Suprapubic skin (tissue), 4 donors: ENCODE data around the gene ACTN3. TPM values are rescaled to one million over a fixed set of nuclear protein-coding genes. Genes with fewer than 3 reads are reported as not detected.
A peak's percentile ranks its signal among the peaks of the same experiment; 100 is the strongest.
"Not testable (repeated sequence)": the region's sequence is repeated elsewhere in the genome, so short reads cannot be mapped to it uniquely, and the experiment has no call there.

Experiments
- DNase-seq, 2 donors: peaks; one replicate each; pipeline ENCODE4 v3.0.0-alpha.2; 2019; ENCODE audit warnings: low spot score in 2 of 2
- H3K27ac ChIP-seq: fragments of 200-600 bp; sonication (generic); one replicate; pipeline ENCODE4 v1.5.1; 2019
- H3K27me3 ChIP-seq: fragments of 200-600 bp; sonication (generic); one replicate; pipeline ENCODE4 v1.5.1; 2019
- H3K36me3 ChIP-seq: fragments of 200-600 bp; sonication (generic); one replicate; pipeline ENCODE4 v1.5.1; 2019
- H3K4me1 ChIP-seq: fragments of 200-600 bp; sonication (generic); one replicate; pipeline ENCODE4 v1.5.1; 2019
- H3K4me3 ChIP-seq: fragments of 200-600 bp; sonication (generic); one replicate; pipeline ENCODE4 v1.5.1; 2019; ENCODE audit warnings: mild to moderate bottlenecking
- H3K9me3 ChIP-seq: fragments of 200-600 bp; sonication (generic); one replicate; pipeline ENCODE4 v1.5.1; 2019
- EP300 ChIP-seq: sonication (generic); formaldehyde crosslinking; IDR thresholded peaks from one replicate; pipeline ENCODE4 v1.6.1; 2017; ENCODE audit warnings: antibody characterized with exemption
- POLR2A ChIP-seq, 2 donors: fragments of 450-650 bp; IDR thresholded peaks; one replicate each; pipeline ENCODE4 v1.6.1; 2017; ENCODE audit warnings: antibody characterized with exemption in 2 of 2, mild to moderate bottlenecking in 2 of 2, moderate library complexity in 2 of 2
- POLR2AphosphoS5 ChIP-seq, 3 donors: sonication (generic); formaldehyde crosslinking; IDR thresholded peaks; one replicate each; pipeline ENCODE4 v1.6.1; 2017; ENCODE audit warnings: antibody characterized with exemption in 3 of 3
- WGBS: methylation state at CpG from one replicate; pipeline ENCODE4 v1.1.5; 2018; 5-methylcytosine and 5-hydroxymethylcytosine counted together
- total RNA-seq, 4 donors: library from RNA; depleted of rRNA; stranded (reverse); fragments of >200 nt; gene quantifications; one replicate each; pipeline ENCODE4 v1.1.0, GENCODE V29; 2016
- TF ChIP-seq, protein P1 (sequence below), 2 donors: fragments of 200-600 bp in 1 of 2; fragments of 450-650 bp in 1 of 2; sonication (generic) in 1 of 2; IDR thresholded peaks; one replicate each; pipeline ENCODE4 v1.5.1; 2016 to 2019; ENCODE audit warnings: antibody characterized with exemption in 2 of 2, mild to moderate bottlenecking in 1 of 2, moderate library complexity in 1 of 2

The ACTN3 gene
- total RNA-seq, 4 donors from 2014 or later: not detected

DNA sequence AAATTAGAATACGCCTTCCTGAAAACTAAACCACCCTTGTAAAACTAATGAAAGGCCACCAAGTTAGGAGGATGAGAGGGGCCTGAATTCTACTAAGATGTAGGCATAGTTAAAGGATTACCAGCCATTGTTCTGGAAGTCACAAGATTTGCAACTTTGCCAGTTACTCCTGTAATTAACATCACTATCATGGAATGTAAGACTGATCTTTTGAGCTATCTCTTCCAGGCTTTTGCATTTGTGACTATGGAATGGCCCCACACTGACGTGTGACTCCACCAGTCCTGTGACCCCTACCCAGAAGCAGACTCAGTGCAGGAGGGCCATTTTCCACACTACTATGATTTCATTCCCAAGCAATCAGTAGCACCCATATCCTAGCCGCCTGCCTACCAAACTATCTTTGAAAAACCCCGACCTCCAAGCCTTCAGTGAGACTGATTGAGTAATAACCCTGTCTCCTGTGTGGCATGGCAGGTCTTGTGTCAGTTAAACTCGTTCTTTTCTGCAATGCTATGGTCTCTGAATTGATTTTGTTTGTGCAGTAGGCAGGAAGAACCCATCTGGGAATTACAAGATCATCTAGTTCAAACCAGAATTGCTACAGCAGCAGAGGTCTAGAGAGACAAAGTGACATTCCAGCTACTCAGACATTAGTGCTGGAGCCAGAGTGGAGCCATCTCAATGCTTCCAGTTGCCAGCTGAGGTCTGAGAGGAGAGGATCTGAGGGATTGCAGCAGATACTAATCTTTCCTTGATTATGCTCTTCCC, 23.6 kb downstream of the ACTN3 start:
- Histone ChIP-seq H3K27me3 (no peaks in the 10 kb centered on the region), H3K9me3 (no peaks in the 10 kb centered on the region), H3K4me3 (no peak overlapping the region), H3K4me1 (peaks cover 20% of the 10 kb centered on the region), H3K36me3 (peaks cover 10% of the 10 kb centered on the region), H3K27ac (no peak overlapping the region)
- no peak for DNase-seq
- 69% methylated on average over 5 of the region's 5 CpGs for WGBS
- no peak for TF ChIP-seq POLR2A (IDR thresholded peaks at IDR 0.05)
- no peak for TF ChIP-seq EP300
- no peak for TF ChIP-seq POLR2AphosphoS5 (IDR thresholded peaks at IDR 0.05)
- TF ChIP-seq, protein P1, sequence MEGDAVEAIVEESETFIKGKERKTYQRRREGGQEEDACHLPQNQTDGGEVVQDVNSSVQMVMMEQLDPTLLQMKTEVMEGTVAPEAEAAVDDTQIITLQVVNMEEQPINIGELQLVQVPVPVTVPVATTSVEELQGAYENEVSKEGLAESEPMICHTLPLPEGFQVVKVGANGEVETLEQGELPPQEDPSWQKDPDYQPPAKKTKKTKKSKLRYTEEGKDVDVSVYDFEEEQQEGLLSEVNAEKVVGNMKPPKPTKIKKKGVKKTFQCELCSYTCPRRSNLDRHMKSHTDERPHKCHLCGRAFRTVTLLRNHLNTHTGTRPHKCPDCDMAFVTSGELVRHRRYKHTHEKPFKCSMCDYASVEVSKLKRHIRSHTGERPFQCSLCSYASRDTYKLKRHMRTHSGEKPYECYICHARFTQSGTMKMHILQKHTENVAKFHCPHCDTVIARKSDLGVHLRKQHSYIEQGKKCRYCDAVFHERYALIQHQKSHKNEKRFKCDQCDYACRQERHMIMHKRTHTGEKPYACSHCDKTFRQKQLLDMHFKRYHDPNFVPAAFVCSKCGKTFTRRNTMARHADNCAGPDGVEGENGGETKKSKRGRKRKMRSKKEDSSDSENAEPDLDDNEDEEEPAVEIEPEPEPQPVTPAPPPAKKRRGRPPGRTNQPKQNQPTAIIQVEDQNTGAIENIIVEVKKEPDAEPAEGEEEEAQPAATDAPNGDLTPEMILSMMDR (IDR thresholded peaks at IDR 0.05): no peak

DNA sequence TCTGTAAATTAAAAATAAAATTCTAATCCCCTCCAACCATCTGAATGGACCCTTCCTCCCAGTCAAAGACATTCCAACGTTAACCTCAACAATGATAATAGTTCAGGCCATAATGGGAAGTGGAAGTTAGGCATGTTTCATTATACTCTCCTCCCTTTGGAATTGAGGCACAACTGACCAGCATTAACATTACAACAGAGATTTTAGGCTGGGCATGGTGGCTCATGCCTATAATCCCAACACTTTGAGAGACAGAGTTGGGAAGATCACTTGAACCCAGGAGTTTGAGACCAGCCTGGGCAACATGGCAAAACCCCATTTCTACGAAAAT, 24.1 kb downstream of the ACTN3 start:
- no peak for TF ChIP-seq POLR2AphosphoS5 (IDR thresholded peaks at IDR 0.05)
- TF ChIP-seq EP300: no peak
- TF ChIP-seq, protein P1 (IDR thresholded peaks at IDR 0.05): no peak
- no peak for TF ChIP-seq POLR2A (IDR thresholded peaks at IDR 0.05)
- Histone ChIP-seq H3K27me3 (no peaks in the 10 kb centered on the region), H3K4me3 (no peak overlapping the region), H3K4me1 (peaks cover 20% of the 10 kb centered on the region), H3K9me3 (no peaks in the 10 kb centered on the region), H3K27ac (no peak overlapping the region), H3K36me3 (peaks cover 5% of the 10 kb centered on the region)
- WGBS: 76% methylated on average over 2 of the region's 2 CpGs
- no peak for DNase-seq

DNA sequence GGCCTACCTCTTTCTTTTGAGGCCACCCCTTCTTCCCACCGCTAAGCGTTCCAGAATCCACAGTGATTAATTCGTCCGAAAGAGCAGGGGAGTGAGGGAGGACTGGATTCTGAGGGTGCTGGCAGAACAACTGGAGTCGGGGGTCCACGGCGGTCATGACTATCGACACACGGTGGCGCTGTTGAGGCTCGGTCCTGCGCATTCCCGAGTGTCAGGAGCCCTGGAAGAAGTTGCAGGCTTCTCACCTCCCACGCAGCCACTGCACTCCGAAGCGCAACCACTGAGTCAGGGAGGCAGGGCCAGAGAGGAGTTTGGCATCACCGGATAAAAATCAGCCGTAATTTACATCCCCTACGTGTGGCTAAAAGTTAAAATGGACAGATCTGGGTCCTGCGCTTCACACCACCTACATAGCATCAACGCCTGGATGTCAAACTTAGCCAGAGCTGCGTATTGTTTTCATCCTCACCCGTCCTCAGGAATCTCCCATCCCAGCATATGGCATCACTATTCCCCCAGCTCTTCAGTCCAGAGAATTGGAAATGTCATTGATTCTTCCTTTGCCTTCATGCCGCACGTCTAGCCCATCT, 32.4 kb downstream of the ACTN3 start:
- TF ChIP-seq, protein P1 (IDR thresholded peaks at IDR 0.05): peak; percentile 77 to 81
- no peak for TF ChIP-seq EP300
- TF ChIP-seq POLR2AphosphoS5 (IDR thresholded peaks at IDR 0.05): no peak
- no peaks in the 10 kb centered on the region for H3K9me3 ChIP-seq
- no peak overlapping the region for H3K4me3 ChIP-seq
- DNase-seq: peak; percentile 87 to 91
- 18% methylated on average over 25 of the region's 25 CpGs for WGBS
- no peaks in the 10 kb centered on the region for H3K27me3 ChIP-seq
- no peak overlapping the region for H3K27ac ChIP-seq
- no peaks in the 10 kb centered on the region for H3K36me3 ChIP-seq
- H3K4me1 ChIP-seq: peaks cover 6% of the 10 kb centered on the region

DNA sequence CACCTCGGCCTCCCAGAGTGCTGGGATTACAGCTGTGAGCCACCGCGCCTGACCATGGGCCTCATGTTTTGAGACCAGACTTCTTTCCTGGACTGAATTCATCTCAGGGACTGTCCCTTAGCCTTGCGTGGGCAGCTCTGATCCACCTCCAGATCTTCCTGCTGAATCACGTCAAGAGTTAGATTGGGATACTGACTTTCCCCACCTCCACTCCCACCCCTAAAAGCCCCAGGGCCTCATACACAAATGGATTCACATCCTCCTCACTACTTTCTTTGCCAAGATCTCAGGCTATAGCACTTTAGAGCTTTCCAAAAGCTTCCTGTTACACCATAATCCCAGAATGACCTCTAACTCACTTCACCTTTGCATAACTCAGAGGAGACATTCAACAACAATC, 34.1 kb downstream of the ACTN3 start:
- Histone ChIP-seq H3K27ac (no peak overlapping the region), H3K27me3 (no peaks in the 10 kb centered on the region)
- WGBS: 80% methylated on average over 5 of the region's 5 CpGs

DNA sequence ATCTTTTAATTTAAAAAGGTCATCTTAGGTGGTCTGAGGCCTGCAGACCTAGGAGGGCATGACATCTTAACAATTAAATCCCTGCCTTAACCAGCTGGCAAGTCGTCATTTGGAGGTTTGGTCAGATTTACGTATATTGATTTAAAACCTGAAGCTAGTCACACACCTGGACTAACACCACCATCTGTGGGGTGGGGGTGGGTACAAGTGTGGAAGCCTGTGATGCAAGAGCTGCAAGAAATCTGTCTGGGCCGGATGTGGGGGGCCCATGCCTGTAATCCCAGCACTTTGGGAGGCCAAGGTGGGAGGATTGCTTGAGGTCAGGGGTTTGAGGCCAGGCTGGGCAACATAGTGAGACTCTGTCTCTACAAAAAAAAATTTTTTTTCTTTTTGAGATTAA, 34.6 kb downstream of the ACTN3 start:
- no peaks in the 10 kb centered on the region for H3K36me3 ChIP-seq
- DNase-seq: no peak
- H3K4me3 ChIP-seq: no peak overlapping the region
- H3K9me3 ChIP-seq: no peaks in the 10 kb centered on the region
- H3K4me1 ChIP-seq: peaks cover 6% of the 10 kb centered on the region
- H3K27ac ChIP-seq: no peak overlapping the region
- 86% methylated on average over 3 of the region's 3 CpGs for WGBS
- no peaks in the 10 kb centered on the region for H3K27me3 ChIP-seq
- TF ChIP-seq, protein P1 (IDR thresholded peaks at IDR 0.05): no peak
- no peak for TF ChIP-seq POLR2A (IDR thresholded peaks at IDR 0.05)
- TF ChIP-seq POLR2AphosphoS5 (IDR thresholded peaks at IDR 0.05): no peak
- TF ChIP-seq EP300: no peak

More for the DNA sequence above, 34.1 kb downstream of the ACTN3 start:
- DNase-seq: no peak
- Histone ChIP-seq H3K4me1 (peaks cover 6% of the 10 kb centered on the region), H3K36me3 (no peaks in the 10 kb centered on the region), H3K4me3 (no peak overlapping the region), H3K9me3 (no peaks in the 10 kb centered on the region)
- no peak for TF ChIP-seq POLR2AphosphoS5 (IDR thresholded peaks at IDR 0.05)

DNA sequence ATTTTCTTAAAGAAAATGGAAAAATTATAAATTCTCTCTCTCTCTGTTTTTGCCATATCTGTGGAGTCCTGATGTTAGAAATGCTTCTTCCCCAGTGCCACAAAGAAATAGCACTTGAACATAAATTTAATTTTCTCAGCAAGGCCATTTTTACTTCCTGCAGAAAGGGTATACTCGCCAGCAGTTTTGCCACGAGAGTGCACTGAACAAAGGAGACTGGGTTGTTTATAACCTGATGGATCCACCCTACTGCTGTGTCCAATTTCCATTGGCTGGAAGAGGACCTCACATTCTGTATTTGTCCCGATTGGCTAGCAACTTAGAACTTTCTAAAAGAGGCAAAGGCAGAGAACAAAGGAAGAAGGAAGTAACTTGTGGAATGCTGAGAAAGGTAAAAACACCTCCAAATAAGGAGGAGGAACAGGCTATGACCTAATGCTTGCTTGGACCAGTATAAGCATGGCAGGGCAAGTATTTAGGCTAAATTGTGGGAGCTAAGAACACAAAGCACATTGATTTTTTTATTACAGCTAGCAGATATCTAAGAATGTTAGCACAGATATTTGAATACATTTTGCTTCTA, 36.0 kb downstream of the ACTN3 start:
- not testable (repeated sequence) for H3K27ac ChIP-seq, H3K4me3 ChIP-seq, H3K27me3 ChIP-seq, H3K36me3 ChIP-seq, H3K9me3 ChIP-seq, H3K4me1 ChIP-seq, DNase-seq
- 80% methylated on average over 3 of the region's 3 CpGs for WGBS

DNA sequence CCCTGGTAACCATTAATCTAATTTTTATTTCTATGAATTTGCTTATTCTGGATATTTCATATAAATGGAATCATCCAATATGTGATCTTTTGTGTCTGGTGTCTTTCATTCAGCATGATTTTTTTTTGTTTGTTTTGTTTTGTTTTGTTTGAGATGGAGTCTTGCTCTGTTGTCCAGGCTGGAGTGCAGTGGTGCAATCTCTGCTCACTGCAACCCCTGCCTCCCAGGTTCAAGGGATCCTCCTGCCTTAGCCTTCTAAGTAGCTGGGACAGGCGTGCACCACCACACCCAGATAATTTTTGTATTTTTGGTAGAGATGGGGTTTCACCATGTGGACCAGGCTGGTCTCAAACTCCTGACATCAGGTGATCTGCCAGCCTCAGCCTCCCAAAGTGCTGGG, 38.7 kb downstream of the ACTN3 start:
- not testable (repeated sequence) for H3K27ac ChIP-seq, H3K4me3 ChIP-seq, H3K4me1 ChIP-seq, DNase-seq, H3K36me3 ChIP-seq, H3K27me3 ChIP-seq, H3K9me3 ChIP-seq
- WGBS: 93% methylated on average over 1 of the region's 1 CpG
